GM19467 (cell line): ENCODE results near the gene PSORS1C2.
"Not testable (repeated sequence)": the region's sequence is repeated elsewhere in the genome, so short reads cannot be mapped to it uniquely, and the experiment has no call there.

Experiments
- ATAC-seq: cut with Tn5 transposase; IDR thresholded peaks from one replicate; pipeline ENCODE4 v1.9.1; 2021; ENCODE audit warnings: mild to moderate bottlenecking, moderate library complexity; ENCODE audit not compliant: unreplicated experiment

The PSORS1C2 gene

GRCh38 chr6:31138982-31139381 lies at the start of gene PSORS1C2:
Gene PSORS1C2 (minus strand): TSS chr6:31139066. CDS start chr6:31139026, 40 bp downstream.
- ATAC-seq, result no peak

GRCh38 chr6:31187780-31188194 lies 48.9 kb upstream of the PSORS1C2 start:
- no peak for ATAC-seq

GRCh38 chr6:31186052-31186734 lies 47.3 kb upstream of the PSORS1C2 start:
- no peak for ATAC-seq

GRCh38 chr6:31185695-31186051 lies 46.8 kb upstream of the PSORS1C2 start:
- ATAC-seq, result not testable (repeated sequence)

GRCh38 chr6:31183859-31184258 lies 45.0 kb upstream of the PSORS1C2 start:
- not testable (repeated sequence) for ATAC-seq

- not testable (repeated sequence) for ATAC-seq
Measured at GRCh38 chr6:31183287-31183686, 44.4 kb upstream of the PSORS1C2 start.

GRCh38 chr6:31180500-31180899 lies 41.6 kb upstream of the PSORS1C2 start:
- no peak for ATAC-seq

GRCh38 chr6:31179896-31180295 lies 41.0 kb upstream of the PSORS1C2 start:
- ATAC-seq, result no peak

- ATAC-seq, result no peak
Measured at GRCh38 chr6:31179042-31179386, 40.1 kb upstream of the PSORS1C2 start.

GRCh38 chr6:31178143-31179041 lies 39.5 kb upstream of the PSORS1C2 start:
- ATAC-seq, result no peak

- ATAC-seq, result no peak
Measured at GRCh38 chr6:31175971-31176370, 37.1 kb upstream of the PSORS1C2 start.

- ATAC-seq, result no peak
Measured at GRCh38 chr6:31174378-31174777, 35.5 kb upstream of the PSORS1C2 start.

- no peak for ATAC-seq
Measured at GRCh38 chr6:31173406-31173805, 34.5 kb upstream of the PSORS1C2 start.

GRCh38 chr6:31172973-31173384 lies 34.1 kb upstream of the PSORS1C2 start:
- ATAC-seq, result no peak

- no peak for ATAC-seq
Measured at GRCh38 chr6:31171931-31172905, 33.4 kb upstream of the PSORS1C2 start.

GRCh38 chr6:31170987-31171671 lies 32.3 kb upstream of the PSORS1C2 start:
- no peak for ATAC-seq

GRCh38 chr6:31170600-31170881 lies 31.7 kb upstream of the PSORS1C2 start, which contains the start of gene POU5F1:
Gene POU5F1 (minus strand): TSS chr6:31170682. CDS start chr6:31170620, 62 bp downstream.
- no peak for ATAC-seq

GRCh38 chr6:31169858-31170599 lies 31.2 kb upstream of the PSORS1C2 start:
- ATAC-seq, result not testable (repeated sequence)

- no peak for ATAC-seq
Measured at GRCh38 chr6:31169123-31169857, 30.4 kb upstream of the PSORS1C2 start.
